Suppressor macrophage treated with lipopolysaccharide for 4 hours (primary cell): ENCODE measurements around the gene NPIPA2.
"Not testable (repeated sequence)": the region's sequence is repeated elsewhere in the genome, so short reads cannot be mapped to it uniquely, and the experiment has no call there.

Experiments
- DNase-seq: peaks from one replicate; pipeline ENCODE4 v3.0.0-alpha.2; 2020

NPIPA2 gene

GRCh38 chr16:14742273-14743128 lies at the start of gene NPIPA2:
Gene NPIPA2, plus strand, starts transcription at chr16:14742533. Its CDS starts 5,533 bp downstream, at chr16:14748066.
- DNase-seq, result not testable (repeated sequence)

GRCh38 chr16:14694129-14694528 lies 48.2 kb upstream of the NPIPA2 start, which contains the start of gene PLA2G10:
Gene PLA2G10, minus strand, starts transcription at chr16:14694308. Its CDS starts 79 bp downstream, at chr16:14694229.
- DNase-seq, result not testable (repeated sequence)

GRCh38 chr16:14701859-14702258 lies 40.5 kb upstream of the NPIPA2 start:
- not testable (repeated sequence) for DNase-seq

- not testable (repeated sequence) for DNase-seq
Measured at GRCh38 chr16:14702672-14703071, 39.7 kb upstream of the NPIPA2 start.

GRCh38 chr16:14703156-14704011 lies 38.9 kb upstream of the NPIPA2 start, which contains the start of gene NPIPA3:
Gene NPIPA3, plus strand, starts transcription at chr16:14703411. Its CDS starts 5,533 bp downstream, at chr16:14708944.
- not testable (repeated sequence) for DNase-seq

- not testable (repeated sequence) for DNase-seq
Measured at GRCh38 chr16:14733233-14733632, 9.1 kb upstream of the NPIPA2 start.

- DNase-seq, result not testable (repeated sequence)
Measured at GRCh38 chr16:14740832-14741385, 1.4 kb upstream of the NPIPA2 start.

GRCh38 chr16:14741794-14742193 lies 539 bp upstream of the NPIPA2 start:
- not testable (repeated sequence) for DNase-seq

GRCh38 chr16:14773654-14774053 lies 31.3 kb downstream of the NPIPA2 start:
- not testable (repeated sequence) for DNase-seq

- DNase-seq, result not testable (repeated sequence)
Measured at GRCh38 chr16:14775624-14776023, 33.3 kb downstream of the NPIPA2 start.

- not testable (repeated sequence) for DNase-seq
Measured at GRCh38 chr16:14776763-14777162, 34.4 kb downstream of the NPIPA2 start.

GRCh38 chr16:14779368-14779877 lies 37.1 kb downstream of the NPIPA2 start:
- DNase-seq, result not testable (repeated sequence)

GRCh38 chr16:14786180-14786579 lies 43.8 kb downstream of the NPIPA2 start:
- not testable (repeated sequence) for DNase-seq

GRCh38 chr16:14789577-14789976 lies 47.2 kb downstream of the NPIPA2 start:
- not testable (repeated sequence) for DNase-seq

- not testable (repeated sequence) for DNase-seq
Measured at GRCh38 chr16:14790320-14790956, 48.1 kb downstream of the NPIPA2 start.

GRCh38 chr16:14792914-14793313 lies 50.6 kb downstream of the NPIPA2 start:
- DNase-seq, result not testable (repeated sequence)

- not testable (repeated sequence) for DNase-seq
Measured at GRCh38 chr16:14797558-14797957, 55.2 kb downstream of the NPIPA2 start.

GRCh38 chr16:14803577-14803976 lies 61.2 kb downstream of the NPIPA2 start:
- DNase-seq, result not testable (repeated sequence)

GRCh38 chr16:14807184-14807678 lies 64.9 kb downstream of the NPIPA2 start:
- DNase-seq, result not testable (repeated sequence)

GRCh38 chr16:14813890-14814289 lies 71.6 kb downstream of the NPIPA2 start:
- not testable (repeated sequence) for DNase-seq
